Epidermal melanocyte (primary cell): ENCODE data around the gene C15orf61.

Experiments
- DNase-seq: peaks from one replicate; pipeline ENCODE4 v3.0.0; 2011; ENCODE audit warnings: low spot score; ENCODE audit not compliant: insufficient read length

C15orf61 gene

DNA sequence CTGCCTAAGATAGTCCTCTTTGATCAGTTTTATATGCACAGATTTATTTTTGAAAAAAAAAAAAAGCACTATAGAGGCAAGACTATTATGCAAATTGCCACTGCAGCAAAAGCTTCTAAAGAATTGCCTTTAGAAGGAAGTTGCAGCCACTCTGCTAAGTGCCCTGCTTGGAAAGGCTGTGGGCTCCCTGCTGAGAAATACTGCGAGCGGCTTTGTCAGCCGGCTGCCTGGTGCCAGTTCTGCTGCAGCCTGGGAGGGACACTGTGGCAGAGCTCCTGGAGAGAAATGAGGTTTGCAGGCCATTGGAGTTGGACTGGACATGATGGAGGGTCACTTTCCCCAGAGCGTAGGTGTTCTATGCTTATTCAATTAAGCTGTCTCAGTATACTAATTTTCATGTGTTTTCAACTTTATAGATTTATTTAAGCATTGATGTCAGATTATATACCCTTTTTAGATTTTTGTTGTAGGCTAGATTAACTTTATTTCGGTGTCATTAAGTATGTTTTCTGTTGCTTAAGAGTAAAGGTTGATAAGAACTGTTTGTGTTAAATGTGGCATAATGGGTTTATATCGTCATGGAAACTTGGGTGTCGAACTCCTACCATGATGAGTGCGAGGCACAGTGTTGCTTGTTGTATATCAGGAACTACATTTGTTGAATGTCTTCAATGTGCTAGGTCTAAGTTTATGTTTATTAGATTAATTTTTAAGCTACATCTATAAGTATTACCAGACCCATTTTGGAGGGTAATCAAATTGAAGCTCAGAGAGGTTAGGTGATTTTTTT is 28.1 kb downstream of the C15orf61 start:
- DNase-seq = no peak

DNA sequence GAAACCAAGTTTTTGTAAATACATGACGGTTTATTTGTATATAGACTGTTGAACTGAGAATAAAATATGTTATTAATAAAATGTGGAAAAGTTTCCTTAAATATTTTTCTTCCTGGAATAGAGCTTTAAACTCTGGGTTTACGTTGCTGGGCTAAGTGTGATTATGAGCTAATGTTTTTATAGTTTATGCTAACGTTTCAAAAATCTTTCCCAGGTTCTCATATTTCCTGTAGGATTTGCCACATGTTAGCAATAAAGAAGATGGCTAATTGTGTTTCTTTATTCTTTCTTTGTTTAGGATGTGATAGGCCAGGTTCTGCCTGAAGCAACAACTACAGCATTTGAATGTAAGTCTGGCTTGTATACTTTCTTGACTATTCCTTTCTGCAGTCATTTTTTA is 28.8 kb downstream of the C15orf61 start:
- no peak for DNase-seq

DNA sequence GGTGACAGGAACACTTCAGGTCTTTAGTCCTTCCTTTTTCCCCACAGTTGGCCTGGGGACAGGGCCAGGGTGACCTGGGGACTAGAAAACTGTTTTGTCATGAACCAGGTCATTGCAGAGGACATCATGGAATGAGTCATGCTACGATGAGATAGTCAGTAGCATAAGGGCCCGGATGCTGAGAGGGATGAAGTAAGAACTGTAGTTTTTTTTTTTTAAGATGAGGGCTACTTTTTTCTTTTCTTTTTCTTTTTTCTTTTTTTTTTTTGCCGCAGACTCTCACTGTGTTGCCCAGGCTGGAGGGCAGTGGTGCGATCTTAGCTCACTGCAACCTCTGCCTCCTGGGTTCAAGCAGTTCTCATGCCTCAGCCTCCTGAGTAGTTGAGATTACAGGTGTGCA is 29.6 kb downstream of the C15orf61 start:
- DNase-seq = no peak

- no peak for DNase-seq
Measured at GRCh38 chr15:67551207-67551743, 30.3 kb downstream of the C15orf61 start.

- no peak for DNase-seq
Measured at GRCh38 chr15:67554580-67554979, 33.6 kb downstream of the C15orf61 start.

- DNase-seq = no peak
Measured at GRCh38 chr15:67556976-67557570, 36.1 kb downstream of the C15orf61 start.

GRCh38 chr15:67558502-67558901 is 37.6 kb downstream of the C15orf61 start:
- no peak for DNase-seq

DNA sequence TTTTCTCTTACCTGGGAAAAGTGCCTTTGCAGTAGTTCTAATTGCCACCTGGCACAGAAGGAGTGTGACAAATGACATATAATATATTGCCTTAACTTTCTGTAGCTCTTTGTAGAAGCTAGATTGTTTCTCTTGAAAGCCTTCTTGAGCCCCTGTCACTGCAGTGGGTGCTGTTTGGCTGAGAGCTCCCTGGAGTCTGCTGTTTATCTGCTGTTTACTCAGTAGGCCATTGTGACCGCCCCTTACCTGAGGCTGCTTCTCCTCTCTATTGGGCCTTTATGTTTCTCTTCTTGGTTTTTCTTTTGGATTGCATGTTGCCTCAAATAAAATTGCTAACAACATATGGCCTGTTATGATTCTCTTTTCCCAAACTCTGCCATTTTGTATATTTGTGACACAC is 38.2 kb downstream of the C15orf61 start:
- no peak for DNase-seq

DNA sequence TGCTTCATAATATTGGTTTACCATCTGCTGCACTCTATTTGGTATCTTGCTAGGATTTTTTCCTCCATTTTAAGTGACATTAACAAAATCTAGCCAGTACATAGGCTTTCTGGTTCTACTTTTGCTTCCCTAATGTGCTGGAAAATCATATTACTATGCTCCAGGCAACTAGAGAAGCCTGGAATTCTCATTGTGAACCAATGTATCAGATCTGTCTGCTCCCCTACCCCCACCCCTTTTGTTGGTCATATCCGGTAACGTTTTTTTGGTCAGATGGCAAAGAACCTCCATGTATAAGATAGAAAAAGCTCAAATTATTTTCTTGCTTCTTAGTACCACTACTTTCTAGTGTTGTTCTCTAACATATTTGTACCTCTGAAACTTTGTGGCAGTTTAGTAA is 38.6 kb downstream of the C15orf61 start:
- DNase-seq = no peak

GRCh38 chr15:67560320-67560719 is 39.4 kb downstream of the C15orf61 start:
- DNase-seq = no peak

GRCh38 chr15:67563092-67563491 is 42.2 kb downstream of the C15orf61 start:
- no peak for DNase-seq

DNA sequence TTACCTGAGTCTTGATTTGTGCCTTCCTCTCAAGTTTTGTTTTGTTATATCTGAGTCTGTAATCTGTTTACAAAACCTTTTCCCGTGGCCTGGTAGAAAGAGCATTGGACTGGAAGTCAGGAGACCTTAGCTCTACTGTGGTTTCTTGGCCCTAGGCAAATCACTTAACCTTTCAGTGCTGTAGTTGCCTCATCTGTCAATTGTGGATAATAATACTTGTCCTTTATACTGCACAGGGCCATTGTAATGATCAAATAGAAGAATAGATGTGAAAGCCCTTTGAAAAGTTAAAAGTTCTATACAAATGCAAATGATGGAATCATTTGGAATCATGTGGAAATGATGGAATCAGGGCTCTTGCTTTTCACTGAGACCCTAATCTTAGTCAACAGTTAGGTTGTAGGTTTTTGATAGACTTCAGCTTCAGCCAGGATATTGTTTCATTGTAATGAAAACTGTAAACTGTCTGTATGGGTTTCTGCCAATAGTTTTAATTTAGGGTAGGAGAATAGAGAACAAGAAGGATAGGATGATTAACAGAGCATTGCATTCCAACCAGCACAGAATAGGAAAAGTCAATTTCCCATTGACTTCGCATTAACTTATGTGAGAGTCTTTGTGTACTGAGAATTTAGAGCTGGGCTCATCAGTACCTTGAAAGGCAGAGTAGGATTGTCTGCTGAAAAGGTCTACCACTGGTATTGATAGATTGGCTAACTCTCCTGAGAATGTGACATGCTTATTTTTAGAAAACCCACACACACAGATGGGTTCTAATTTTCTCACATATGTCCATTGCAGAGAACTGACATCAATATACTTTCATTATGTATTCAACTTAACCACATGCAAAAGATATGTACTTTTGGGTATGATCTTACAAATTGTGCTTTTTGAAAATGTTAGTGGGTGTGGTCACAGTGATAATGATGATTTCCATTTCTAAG is 43.4 kb downstream of the C15orf61 start:
- no peak for DNase-seq

GRCh38 chr15:67564968-67565345 is 44.0 kb downstream of the C15orf61 start:
- no peak for DNase-seq

GRCh38 chr15:67569668-67570067 is 48.7 kb downstream of the C15orf61 start:
- no peak for DNase-seq

DNA sequence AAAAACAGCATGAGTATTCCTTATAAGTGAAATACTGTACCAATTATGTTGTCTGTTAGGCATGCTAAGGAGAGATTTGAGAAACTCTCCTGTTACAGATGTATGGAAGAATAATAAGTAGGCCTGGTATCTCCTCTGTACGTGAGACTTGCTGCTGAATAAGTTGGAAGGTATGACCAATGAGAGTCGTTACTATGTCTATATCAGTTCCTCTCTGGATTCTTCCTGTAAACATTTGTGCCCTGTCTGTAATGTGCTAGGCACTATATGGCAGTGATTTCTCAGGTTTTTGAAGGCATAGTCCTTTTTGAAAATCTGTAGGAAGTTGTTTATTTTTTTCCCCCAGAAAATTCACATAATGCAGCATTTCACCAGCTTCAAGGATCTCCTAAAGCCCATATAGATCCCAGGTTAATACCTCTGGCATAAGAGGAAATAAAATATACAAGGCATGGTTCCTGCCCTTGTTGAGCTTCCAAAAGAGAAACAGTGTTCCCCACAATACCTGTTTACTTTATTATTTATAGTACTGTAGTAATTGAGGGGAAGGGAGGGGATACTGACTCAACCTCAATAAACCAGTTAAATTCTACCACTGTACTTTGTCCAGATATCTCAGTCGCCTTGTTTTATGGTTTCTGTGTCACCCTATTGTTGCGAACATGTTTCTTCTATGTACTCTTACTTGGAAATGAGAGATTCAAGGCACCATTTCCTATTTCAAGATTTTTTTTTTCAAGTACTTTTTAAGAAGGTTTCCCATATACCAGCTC is 50.1 kb downstream of the C15orf61 start:
- DNase-seq = no peak

DNA sequence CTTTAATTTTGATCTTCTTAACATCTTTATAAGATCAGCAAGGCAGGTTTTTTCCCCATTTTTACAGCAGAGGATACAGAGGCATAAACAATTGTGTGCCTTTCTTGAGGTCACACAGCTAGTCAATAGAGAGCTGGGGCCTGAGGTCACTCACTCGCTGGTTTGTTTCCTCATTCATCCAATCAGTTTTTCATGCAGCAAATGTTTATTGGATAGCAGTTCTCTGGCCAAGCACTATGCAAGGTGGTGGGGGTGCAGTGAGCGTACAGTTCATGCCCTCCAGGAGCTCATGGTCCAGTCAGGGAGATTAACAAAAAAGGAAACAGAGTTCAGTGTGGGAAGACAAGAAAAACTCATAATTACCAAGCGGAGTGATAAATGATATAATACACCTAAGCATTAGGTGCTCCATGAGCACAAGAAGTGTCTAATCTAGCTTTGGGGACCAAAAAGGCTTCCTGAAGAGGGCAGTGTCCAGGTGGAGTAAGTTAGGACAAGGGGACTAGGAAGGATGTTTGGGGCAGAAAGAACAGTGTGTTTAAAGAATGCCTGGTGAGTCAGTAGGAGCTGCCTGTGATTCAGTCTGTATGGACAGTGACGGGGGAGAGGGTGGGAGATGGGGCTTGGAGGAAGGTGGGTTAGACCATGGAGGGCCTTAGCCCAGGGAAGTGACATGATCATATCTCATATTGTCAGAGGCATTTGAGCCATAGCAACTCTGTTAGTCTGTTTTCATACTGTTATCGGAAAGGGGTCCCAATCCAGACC is 50.9 kb downstream of the C15orf61 start:
- no peak for DNase-seq

- no peak for DNase-seq
Measured at GRCh38 chr15:67573194-67573593, 52.3 kb downstream of the C15orf61 start.

- DNase-seq = no peak
Measured at GRCh38 chr15:67575039-67575502, 54.1 kb downstream of the C15orf61 start.

DNA sequence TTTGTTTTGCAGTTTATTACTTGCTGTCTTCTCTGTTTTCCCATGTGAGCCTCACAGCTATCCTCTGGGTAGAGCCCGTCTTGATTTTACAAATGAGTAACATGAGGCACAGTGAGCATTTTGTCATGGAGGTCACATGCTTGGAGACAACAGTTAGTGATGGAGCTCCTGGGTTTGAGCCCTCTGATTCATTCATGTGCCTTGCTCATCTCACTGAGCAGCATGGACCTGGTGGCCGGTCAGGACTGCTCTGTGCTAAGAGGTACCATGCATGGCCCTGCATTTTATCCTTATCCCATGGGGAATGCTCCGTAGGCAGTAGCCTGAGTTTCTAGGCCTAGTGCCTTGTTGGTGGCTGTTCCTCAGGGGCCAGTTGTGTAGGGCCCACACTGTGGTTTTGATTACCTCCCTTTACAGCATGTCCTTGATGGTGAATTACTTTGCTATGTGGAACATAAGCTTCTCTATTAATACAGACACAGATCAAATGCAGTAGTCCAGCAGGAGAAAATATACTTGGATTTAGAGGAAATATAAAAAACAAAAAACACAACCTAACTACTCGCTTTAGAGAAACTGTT is 57.2 kb downstream of the C15orf61 start:
- DNase-seq = no peak

DNA sequence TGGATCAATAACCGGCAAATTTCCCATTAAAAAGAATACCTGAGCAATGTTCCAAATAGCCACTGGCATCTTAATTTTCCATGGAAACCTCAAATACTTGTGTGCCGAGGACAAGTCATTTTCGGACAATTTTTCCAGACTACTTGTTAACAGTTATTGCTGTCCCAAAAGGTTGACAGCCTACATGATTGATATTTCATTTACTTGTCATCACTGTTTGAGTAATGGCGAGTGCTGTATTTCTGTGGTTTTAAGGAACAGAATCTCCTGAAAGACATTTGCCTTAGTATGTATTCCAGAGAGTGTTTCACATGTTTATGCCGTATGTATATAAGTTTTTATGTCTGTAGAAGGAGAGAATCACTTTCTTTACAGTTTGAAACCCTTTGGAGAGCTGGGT is 58.2 kb downstream of the C15orf61 start:
- DNase-seq = no peak
